ENCODE data around the gene SYCN.

DNA sequence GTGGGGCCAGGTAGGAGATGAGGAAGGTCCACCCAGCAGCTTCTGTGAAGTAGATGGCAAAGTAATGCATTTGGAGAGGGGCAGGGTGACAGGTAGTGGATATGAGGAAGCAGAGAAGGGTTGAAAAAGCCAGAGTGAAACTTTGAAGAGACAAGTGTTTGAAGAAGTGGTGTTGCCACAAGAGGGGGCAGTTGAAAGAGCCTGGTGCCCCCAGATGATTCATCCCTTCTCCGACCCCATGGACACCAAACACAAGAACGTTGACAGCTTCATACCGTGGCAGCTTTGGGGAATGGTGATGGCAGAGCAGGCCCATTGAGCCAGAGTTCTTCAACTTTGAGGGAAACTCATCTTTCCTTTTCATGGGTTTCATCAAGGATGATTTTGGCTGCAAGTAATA, 20.8 kb upstream of the SYCN start:
- TF ChIP-seq, protein P1, sequence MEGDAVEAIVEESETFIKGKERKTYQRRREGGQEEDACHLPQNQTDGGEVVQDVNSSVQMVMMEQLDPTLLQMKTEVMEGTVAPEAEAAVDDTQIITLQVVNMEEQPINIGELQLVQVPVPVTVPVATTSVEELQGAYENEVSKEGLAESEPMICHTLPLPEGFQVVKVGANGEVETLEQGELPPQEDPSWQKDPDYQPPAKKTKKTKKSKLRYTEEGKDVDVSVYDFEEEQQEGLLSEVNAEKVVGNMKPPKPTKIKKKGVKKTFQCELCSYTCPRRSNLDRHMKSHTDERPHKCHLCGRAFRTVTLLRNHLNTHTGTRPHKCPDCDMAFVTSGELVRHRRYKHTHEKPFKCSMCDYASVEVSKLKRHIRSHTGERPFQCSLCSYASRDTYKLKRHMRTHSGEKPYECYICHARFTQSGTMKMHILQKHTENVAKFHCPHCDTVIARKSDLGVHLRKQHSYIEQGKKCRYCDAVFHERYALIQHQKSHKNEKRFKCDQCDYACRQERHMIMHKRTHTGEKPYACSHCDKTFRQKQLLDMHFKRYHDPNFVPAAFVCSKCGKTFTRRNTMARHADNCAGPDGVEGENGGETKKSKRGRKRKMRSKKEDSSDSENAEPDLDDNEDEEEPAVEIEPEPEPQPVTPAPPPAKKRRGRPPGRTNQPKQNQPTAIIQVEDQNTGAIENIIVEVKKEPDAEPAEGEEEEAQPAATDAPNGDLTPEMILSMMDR (IDR thresholded peaks at IDR 0.05), result no peak
- TF ChIP-seq EZH2 (IDR thresholded peaks at IDR 0.05; ENCODE audit: borderline replicate concordance, insufficient read depth, low read depth, low read length, poor library complexity, severe bottlenecking), result no peak
